Epidermal melanocyte (primary cell): ENCODE data around the gene CNST.
"Not testable (repeated sequence)": the region's sequence is repeated elsewhere in the genome, so short reads cannot be mapped to it uniquely, and the experiment has no call there.

Experiments used
- DNase-seq: peaks from one replicate; pipeline ENCODE4 v3.0.0; 2011; ENCODE audit warnings: low spot score; ENCODE audit not compliant: insufficient read length

CNST gene

GRCh38 chr1:246618240-246618808, 52.1 kb downstream of the CNST start:
- no peak for DNase-seq

- no peak for DNase-seq
Observed at GRCh38 chr1:246622035-246622652, 55.9 kb downstream of the CNST start.

- no peak for DNase-seq
Observed at GRCh38 chr1:246624091-246624490, 57.8 kb downstream of the CNST start.

- no peak for DNase-seq
Observed at GRCh38 chr1:246629030-246629429, 62.8 kb downstream of the CNST start.

GRCh38 chr1:246629976-246630375, 63.7 kb downstream of the CNST start:
- no peak for DNase-seq

- DNase-seq, result no peak
Observed at GRCh38 chr1:246631426-246631825, 65.2 kb downstream of the CNST start.

GRCh38 chr1:246632281-246633168, 66.3 kb downstream of the CNST start:
- no peak for DNase-seq

GRCh38 chr1:246634659-246635058, 68.4 kb downstream of the CNST start:
- DNase-seq, result not testable (repeated sequence)

GRCh38 chr1:246638941-246639655, 72.8 kb downstream of the CNST start:
- no peak for DNase-seq

GRCh38 chr1:246639732-246640131, 73.5 kb downstream of the CNST start:
- DNase-seq, result no peak

- no peak for DNase-seq
Observed at GRCh38 chr1:246640747-246641146, 74.5 kb downstream of the CNST start.

GRCh38 chr1:246641394-246641793, 75.1 kb downstream of the CNST start:
- DNase-seq, result no peak

GRCh38 chr1:246642719-246643118, 76.5 kb downstream of the CNST start:
- DNase-seq, result no peak

GRCh38 chr1:246647113-246647512, 80.9 kb downstream of the CNST start:
- DNase-seq, result no peak

GRCh38 chr1:246647513-246647912, 81.3 kb downstream of the CNST start:
- DNase-seq, result no peak

GRCh38 chr1:246651012-246651695, 84.9 kb downstream of the CNST start:
- no peak for DNase-seq

- no peak for DNase-seq
Observed at GRCh38 chr1:246658567-246658966, 92.3 kb downstream of the CNST start.

GRCh38 chr1:246659594-246660140, 93.4 kb downstream of the CNST start:
- DNase-seq, result no peak

- DNase-seq, result no peak
Observed at GRCh38 chr1:246661451-246661850, 95.2 kb downstream of the CNST start.

- DNase-seq, result no peak
Observed at GRCh38 chr1:246667773-246668172, 101.5 kb downstream of the CNST start.

GRCh38 chr1:246669659-246670058, 103.4 kb downstream of the CNST start:
- DNase-seq, result no peak
